PFSK-1 (cell line): ENCODE measurements around the gene CCDC117.

Source experiments
- FOXP2 ChIP-seq: optimal IDR thresholded peaks from 2 replicates; pipeline ENCODE3; 2011; ENCODE audit warnings: borderline replicate concordance, control low read depth, inconsistent platforms; ENCODE audit not compliant: insufficient read depth; ENCODE audit errors: extremely low read length, extremely low read depth
- POLR2AphosphoS5 ChIP-seq: IDR thresholded peaks from 2 replicates; pipeline ENCODE4 v1.6.1; 2012; ENCODE audit warnings: low read depth, mild to moderate bottlenecking, control low read depth, low read length, moderate library complexity
- SIN3A ChIP-seq: IDR thresholded peaks from 2 replicates; pipeline ENCODE4 v1.6.1; 2012; ENCODE audit warnings: mild to moderate bottlenecking, low read length, moderate library complexity, borderline replicate concordance; ENCODE audit not compliant: insufficient read depth
- TAF1 ChIP-seq: IDR thresholded peaks from 2 replicates; pipeline ENCODE4 v1.6.1; 2012; ENCODE audit warnings: low read length, control low read depth, borderline replicate concordance; ENCODE audit not compliant: insufficient read depth
- TF ChIP-seq, protein P1 (sequence below), 2 experiments: IDR thresholded peaks; 2 replicates each; pipeline versions ENCODE4 v1.6.1 to v1.8.0; 2011 to 2012; ENCODE audit warnings: low read depth in 2 of 2, low read length in 2 of 2, control low read depth in 1 of 2, inconsistent platforms in 1 of 2, mild to moderate bottlenecking in 1 of 2, moderate library complexity in 1 of 2; ENCODE audit not compliant: insufficient read depth in 1 of 2

CCDC117 gene

DNA sequence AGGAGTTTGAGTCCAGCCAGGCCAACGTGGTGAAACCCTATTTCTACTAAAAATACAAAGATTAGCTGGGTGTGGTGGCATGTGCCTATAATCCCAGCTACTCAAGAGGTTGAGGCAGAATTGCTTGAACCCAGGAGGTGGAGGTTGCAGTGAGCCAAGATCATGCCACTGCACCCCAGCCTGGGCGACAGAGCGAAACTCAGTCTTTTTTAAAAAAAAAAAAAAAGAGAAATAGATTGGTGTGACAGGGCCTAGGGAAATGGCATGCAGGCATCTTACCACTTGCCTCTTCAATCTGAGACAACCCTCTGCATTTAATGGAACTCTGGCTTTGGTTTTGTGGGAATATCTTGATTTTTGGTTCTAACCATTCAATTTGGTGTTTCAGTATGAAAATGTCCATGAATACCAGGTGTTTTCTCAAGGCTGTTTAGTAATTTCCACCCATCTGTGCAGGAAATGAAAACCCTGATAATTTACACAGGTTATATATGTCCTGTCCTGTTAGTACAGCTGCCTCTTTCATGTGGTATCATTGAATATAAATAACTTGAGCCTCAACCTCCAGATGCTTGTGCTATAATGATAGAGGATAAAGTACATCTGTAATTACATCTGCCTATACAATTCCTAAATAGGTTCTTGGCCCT is 19.5 kb downstream of the CCDC117 start:
- TF ChIP-seq FOXP2: no peak
- TF ChIP-seq TAF1: no peak
- no peak for TF ChIP-seq POLR2AphosphoS5
- TF ChIP-seq SIN3A: no peak
- TF ChIP-seq, protein P1, sequence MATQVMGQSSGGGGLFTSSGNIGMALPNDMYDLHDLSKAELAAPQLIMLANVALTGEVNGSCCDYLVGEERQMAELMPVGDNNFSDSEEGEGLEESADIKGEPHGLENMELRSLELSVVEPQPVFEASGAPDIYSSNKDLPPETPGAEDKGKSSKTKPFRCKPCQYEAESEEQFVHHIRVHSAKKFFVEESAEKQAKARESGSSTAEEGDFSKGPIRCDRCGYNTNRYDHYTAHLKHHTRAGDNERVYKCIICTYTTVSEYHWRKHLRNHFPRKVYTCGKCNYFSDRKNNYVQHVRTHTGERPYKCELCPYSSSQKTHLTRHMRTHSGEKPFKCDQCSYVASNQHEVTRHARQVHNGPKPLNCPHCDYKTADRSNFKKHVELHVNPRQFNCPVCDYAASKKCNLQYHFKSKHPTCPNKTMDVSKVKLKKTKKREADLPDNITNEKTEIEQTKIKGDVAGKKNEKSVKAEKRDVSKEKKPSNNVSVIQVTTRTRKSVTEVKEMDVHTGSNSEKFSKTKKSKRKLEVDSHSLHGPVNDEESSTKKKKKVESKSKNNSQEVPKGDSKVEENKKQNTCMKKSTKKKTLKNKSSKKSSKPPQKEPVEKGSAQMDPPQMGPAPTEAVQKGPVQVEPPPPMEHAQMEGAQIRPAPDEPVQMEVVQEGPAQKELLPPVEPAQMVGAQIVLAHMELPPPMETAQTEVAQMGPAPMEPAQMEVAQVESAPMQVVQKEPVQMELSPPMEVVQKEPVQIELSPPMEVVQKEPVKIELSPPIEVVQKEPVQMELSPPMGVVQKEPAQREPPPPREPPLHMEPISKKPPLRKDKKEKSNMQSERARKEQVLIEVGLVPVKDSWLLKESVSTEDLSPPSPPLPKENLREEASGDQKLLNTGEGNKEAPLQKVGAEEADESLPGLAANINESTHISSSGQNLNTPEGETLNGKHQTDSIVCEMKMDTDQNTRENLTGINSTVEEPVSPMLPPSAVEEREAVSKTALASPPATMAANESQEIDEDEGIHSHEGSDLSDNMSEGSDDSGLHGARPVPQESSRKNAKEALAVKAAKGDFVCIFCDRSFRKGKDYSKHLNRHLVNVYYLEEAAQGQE (IDR thresholded peaks at IDR 0.05; ENCODE audit: insufficient read depth in 1 of 2, low read depth in 2 of 2, low read length in 2 of 2): no peak

DNA sequence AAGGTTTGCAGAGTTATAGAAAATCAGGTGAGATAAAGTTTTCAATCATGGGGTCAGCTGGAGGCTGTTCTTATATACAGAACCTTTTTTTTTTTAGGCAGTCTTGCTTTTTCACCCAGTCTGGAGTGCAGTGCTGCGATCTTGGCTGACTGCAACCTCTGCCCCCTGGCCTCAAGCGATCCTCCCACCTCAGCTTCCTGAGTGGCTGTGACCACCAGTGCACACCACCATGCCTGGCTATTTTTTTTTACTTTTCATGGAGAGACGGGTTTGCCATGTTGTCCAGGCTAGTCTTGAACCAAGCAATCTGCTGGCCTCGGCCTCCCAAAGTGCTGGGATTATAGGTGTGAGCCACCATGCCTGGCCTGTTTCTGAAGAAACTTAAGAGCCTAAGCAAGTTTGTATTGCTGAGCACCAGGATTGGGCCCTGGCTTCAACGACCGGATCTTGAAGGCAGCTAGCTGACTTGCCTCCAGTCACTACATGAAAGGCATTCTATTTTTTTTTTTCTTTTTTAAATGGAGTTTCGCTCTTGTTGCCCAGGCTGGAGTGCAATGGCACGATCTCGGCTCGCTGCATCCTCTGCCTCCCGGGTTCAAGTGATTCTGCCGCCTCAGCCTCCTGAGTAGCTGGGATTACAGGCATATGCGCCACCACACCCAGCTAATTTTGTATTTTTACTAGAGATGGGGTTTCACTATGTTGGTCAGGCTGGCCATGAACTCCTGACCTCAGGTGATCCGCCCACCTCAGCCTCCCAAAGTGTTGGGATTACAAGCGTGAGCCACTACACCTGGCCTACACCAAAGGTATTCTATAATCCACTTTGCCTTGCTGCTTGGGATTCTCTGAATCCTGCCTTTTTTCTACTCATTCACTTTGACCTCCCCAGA is 20.2 kb downstream of the CCDC117 start:
- TF ChIP-seq FOXP2: no peak
- peak; percentile 46; the same call in 1 of the 2 replicates for TF ChIP-seq POLR2AphosphoS5

DNA sequence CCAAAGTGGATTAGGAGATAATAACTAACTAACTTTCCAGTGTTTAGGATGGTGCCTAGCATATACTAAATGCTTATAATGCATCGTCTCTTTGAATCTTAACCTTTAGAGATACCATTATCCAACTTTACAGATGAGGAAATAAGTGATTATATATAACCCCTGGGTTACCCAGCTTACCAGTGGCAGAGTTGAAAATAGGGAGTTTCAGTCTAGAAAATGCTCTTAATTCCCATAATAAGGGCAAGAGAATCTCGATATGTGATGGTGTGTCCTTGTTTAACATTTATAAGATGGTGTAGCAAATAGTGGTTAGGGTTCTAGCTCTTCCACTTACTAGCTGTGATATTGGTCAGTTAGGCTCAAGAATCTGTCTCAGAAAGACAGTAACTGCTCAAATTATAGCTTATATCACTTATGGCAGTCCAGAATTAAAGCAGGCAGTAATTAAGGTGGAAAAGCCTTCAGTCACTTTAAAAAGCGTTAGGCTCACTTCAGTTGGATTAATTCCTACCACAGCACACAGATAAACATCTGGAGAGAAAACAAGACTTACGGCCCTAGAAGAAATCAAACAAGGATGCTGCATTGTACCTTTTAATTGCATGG is 21.6 kb downstream of the CCDC117 start:
- TF ChIP-seq FOXP2 (no peak), POLR2AphosphoS5 (no peak), TAF1 (no peak), SIN3A (no peak)
- TF ChIP-seq, protein P1 (IDR thresholded peaks at IDR 0.05; ENCODE audit: insufficient read depth in 1 of 2, low read depth in 2 of 2, low read length in 2 of 2): no peak

DNA sequence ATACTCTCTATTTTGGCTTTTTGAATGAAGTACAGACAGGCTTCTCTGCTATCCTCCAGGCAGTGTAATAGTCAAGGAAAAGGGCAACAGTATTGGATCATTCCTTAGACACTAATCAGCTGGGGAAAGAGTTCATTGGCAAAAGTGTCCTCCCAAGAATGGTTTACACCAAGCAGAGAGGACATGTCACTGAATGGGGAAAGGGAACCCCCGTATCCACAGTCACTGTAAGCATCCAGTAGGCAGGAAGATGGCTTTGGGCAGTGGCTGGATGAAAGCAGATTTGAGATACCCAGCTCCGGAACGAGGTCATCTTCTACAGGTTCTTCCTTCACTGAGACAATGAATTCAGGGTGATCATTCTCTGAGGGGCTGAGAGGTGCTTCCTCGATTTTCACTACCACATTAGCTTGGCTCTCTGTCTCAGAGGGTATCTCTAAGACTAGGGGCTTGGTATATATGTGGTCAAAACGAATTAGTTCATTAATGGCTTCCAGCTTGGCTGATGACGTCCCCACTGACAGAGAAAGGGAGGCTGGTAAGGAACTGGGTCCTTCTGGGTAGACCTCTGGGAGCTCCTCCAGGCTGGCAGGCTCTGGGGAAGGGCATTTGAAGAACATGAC is 22.7 kb downstream of the CCDC117 start:
- TF ChIP-seq, protein P1 (IDR thresholded peaks at IDR 0.05; ENCODE audit: insufficient read depth in 1 of 2, low read depth in 2 of 2, low read length in 2 of 2): no peak

DNA sequence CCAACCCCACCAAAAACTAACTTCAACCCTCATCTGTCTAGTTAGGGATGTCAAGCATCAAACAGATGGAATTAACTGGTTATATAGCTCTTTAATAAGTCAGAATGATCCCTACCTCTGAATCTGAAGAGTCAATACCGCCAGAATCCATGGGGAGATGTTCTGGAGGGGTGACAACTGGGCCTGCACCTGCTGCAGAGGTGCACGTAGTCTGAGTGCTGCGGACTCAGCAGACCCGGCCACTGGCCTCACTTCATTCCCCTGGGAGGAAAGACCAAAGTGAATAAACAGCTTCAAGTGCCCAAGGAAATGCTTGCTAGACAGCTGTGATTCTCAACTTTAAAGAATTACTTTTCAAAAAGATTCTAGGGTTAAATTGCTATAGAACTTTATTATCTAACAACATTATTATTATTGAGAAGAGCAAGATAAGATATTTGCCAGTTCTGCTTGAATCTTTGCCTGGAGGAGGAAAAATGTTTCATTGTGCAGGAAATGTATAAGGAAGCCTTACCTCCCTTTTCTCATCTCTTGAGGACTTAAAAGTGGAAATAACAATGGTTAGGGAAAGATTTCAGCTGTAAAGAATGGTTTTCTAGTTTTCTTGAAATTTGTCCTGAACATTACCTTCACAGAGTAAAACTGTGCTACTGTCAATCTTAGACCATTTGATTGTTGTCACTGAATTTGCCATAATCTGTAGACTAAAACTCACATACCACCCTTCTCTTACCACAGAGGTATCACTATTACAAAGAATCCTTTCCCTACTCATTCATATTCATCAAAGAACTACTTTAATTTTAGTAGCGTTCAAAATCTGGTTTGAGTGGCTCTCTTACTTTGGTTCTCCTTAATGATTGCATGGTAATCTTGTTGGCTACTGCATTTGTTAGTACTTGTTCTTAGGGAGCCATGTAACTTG is 23.7 kb downstream of the CCDC117 start:
- TF ChIP-seq POLR2AphosphoS5: no peak
- TF ChIP-seq, protein P1 (IDR thresholded peaks at IDR 0.05; ENCODE audit: insufficient read depth in 1 of 2, low read depth in 2 of 2, low read length in 2 of 2): no peak
- TF ChIP-seq SIN3A: no peak
- no peak for TF ChIP-seq FOXP2
- no peak for TF ChIP-seq TAF1
